Middle frontal gyrus (tissue), 1 donor: Measurements from ENCODE around the gene BPIFA3.
A peak's percentile ranks its signal among the peaks of the same experiment; 100 is the strongest.

Source experiments
- DNase-seq: peaks from one replicate; pipeline ENCODE4 v3.0.0-alpha.2; 2015; ENCODE audit warnings: low spot score; ENCODE audit errors: extremely low spot score

BPIFA3 gene

GRCh38 chr20:33211817-33212424 lies 5.2 kb upstream of the BPIFA3 start:
- DNase-seq = peak; percentile 16

DNA sequence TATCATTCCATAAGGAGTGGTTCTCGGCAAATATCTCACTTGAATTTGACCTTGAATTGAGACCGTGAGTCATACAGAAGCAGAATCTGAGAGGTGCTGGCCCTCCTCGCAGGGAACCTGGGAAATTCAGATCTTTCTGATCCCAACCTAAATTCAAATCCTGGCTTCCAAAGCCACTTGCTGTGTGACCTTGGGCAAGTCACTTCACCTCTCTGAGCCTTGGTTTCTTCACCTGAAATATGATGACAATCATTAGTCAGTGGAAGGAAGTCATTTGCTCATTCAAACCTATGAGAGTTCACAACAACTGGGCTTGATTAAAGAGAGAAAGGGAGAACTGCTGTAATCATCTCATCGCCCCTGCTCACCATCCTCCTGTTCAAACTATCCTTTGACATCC lies 7.2 kb downstream of the BPIFA3 start:
- DNase-seq = no peak

DNA sequence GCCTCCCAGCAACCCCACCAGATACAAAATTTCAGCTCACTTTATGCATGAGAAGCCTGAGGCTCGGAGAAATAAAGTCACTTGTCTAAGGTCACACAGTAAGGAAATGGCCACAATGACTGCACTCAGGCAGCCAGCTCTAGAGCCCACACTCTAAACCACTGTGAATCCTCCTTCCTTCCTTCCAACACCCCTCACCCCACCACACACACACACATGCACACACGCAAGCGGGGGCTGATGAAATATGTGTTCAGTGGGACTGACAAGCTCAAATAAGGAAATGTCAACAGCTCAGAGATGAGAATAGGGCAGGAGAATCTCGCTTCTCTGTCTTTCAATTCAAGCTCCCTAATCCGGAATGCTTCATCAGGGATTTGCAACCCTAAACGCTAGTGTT lies 12.7 kb downstream of the BPIFA3 start:
- DNase-seq = no peak

DNA sequence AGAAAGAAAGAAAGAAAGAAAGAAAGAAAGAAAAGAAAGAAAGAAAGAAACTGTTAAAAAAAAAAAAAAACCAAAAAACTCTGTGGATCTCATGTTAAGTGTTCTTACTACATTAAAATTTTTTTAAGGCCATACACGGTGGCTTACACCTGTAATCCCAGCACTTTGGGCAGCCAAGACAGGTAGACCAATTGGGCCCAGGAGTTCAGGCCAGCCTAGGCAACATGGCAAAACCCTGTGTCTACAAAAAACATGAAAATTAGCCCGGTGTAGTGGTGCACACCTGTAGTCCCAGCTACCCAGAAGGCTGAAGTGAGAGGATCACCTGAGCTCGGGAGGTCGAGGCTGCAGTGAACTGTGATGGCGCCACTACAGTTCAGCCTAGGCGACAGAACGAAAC lies 14.1 kb downstream of the BPIFA3 start:
- DNase-seq = no peak

DNA sequence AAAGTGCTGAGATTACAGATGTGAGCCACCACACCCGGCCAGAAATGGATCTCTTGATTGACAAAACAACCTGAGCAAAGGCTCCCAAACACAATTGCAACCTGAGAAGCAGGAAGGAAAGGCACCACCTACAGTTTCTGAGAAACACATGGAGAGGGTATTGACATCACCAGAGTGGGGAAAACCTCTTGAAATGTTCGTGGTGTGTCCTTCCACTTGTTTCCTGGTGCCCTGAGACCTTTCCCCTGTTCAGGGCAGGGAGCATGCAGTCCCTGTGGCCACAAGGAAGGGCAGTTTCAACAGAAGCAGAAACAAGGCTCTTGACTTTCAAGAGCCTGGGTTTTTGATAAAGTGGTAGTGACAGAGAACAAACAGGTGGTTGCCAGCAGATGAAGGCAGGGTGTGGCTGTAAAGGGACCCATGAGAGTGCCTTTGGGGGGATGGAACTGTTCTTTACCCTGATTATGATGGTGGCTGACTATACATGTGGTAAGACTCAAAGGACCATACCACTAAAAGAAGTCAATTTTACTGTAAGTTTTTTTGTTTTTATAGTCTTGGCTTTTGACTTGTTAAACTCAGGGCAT lies 15.4 kb downstream of the BPIFA3 start:
- DNase-seq = no peak

DNA sequence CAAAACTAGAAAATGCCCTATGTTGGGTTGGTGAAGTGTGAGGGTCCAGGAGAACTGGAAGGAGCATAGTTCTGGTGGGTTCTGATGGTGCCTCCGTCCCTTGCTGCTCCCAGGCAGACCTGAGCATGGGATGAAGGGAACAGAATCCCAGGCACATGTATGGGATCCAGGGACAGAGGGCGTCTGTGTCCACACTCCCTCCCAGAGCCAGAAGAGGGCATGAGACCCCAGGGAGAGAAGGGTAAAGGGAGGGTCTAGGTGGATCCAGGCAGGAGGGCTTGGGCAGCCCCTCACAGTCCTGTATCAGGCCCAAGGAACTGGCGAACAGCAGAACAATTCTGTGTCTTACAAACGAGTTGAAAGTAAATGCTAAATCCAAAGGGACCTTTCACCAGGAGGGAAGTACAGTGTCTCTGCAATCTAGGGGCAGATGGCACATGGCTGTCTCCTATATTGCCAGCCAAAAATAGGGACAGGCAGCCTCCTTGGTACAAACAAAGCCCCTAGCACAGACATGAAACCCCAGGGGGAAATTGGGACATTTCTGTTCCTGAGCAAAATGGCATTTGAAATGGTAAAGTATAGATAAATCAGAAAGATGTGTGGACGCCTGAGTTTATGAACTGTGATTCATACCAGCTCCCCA lies 16.1 kb downstream of the BPIFA3 start:
- no peak for DNase-seq

- no peak for DNase-seq
Observed at GRCh38 chr20:33234050-33234449, 16.9 kb downstream of the BPIFA3 start.

DNA sequence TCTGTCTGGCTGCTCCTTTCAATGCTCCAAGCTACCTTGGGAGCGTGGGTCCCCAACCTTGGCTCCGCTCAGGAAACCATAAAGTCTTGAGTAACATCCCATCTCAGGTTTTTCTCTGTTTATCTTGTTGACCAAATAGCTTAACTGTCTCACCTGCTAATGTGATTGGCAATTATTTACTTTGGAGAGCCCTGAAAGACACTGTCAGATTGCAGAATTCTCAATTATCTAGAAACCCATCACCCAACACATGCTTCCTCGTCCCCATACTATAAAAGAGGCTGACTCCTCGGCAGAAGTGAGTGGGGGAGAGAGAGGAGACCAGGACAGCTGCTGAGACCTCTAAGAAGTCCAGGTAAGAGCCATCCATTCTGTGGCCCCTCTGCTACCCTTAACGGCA lies 18.5 kb downstream of the BPIFA3 start, which contains the start of gene BPIFA1:
Gene BPIFA1, plus strand, starts transcription at position 301 of the 400 bp plus-strand sequence. CDS start 1,716 bp downstream, outside the sequence.
- DNase-seq = no peak

DNA sequence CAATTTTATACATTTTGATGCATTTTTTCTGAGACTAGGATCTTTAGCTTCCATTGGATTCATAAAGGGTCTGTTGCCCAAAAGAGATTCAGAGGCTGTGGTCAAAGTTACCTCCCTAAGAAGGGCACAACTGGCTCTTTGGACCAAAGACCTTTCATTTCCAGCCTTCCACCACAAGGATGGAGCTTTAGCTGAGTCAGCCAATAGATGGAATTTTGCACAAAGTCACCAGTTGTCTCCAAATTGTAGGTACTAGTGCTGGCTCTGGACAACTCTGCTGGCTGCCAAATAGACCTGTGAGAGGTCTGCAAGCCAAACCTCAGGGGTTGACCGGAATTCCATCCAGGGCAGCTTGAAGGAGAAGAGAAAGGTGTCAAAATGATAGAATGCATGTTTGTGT lies 19.2 kb downstream of the BPIFA3 start:
- no peak for DNase-seq

DNA sequence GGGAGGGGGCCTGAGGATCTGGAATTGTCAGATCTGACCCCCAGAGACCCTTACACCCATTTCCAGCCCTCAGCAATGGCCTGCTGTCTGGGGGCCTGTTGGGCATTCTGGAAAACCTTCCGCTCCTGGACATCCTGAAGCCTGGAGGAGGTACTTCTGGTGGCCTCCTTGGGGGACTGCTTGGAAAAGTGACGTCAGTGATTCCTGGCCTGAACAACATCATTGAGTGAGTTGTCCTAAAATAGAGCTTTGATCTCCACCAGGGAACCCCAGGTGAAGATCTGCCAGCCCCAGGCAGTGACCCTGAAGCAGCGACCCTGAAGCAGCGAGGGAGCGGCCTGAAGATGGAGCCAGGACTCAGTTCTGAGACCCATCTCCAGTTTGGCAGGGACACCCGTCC lies 20.8 kb downstream of the BPIFA3 start:
- DNase-seq = no peak

- DNase-seq = no peak
Observed at GRCh38 chr20:33239418-33239817, 22.3 kb downstream of the BPIFA3 start.

DNA sequence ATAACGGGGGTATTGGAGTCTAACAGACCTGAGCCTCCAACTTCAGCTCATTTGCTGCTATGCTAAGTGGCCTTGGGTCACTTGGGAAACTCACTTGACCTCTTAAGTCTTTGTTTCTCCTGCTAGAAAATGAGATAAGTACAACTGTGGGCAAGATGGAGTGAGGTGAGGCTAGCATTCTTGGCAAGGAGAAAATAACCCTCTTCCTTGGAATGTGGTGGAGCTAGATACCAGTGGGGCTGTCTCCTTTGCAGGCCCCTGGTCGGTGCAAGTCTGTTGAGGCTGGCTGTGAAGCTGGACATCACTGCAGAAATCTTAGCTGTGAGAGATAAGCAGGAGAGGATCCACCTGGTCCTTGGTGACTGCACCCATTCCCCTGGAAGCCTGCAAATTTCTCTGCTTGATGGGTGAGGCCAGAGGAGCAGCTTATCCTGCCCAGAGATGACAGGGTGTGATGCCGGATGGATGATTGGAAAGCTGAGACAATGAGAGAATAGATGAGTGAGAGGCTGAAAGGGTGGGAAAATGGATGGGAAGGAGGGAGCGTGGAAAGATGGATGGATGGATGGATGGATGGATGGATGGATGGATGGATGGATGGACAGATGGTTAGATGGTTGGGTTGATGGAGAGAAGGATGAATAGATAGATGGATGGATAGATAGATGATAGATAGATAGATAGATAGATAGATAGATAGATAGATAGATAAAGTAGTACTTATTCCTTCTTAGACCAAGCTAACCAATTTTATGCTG lies 23.0 kb downstream of the BPIFA3 start:
- DNase-seq = no peak

DNA sequence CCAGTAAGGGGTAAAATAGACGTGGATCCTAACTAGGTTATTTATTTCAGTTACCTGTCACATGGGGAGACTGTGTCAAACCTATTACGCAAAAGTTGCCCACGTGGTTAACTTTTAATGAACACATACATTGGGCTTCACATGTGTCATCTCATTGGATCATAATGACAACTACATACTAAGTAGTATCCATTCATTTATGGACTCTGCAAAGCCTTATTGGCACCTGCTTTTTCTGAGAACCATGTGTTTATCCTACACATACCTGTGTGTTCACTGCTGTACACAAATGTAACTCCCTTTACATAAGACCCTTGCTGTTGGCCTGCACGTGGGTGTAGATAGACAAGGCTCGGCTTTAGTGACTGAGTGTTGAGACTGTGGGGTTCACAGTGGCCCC lies 23.8 kb downstream of the BPIFA3 start:
- no peak for DNase-seq

GRCh38 chr20:33242319-33243100 lies 25.4 kb downstream of the BPIFA3 start:
- no peak for DNase-seq

DNA sequence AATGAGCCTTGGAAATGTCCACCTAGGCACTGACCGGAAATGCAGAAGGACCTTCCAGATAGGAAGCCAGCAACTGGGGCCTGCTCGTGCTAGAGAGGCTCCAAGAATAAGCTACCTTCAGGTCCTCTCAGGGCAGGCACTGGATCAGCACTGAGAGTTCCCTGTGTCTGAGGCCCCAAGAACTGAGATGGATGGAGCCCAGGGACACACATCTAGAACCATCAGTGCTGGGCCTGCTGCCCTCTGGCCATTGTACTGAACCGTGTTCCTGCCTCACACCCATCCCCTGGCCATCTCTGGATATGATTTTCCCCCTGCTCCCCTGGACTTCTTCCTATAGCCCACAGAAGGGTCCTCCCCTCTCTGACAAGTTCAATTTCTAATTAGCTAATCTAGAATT lies 28.9 kb downstream of the BPIFA3 start:
- no peak for DNase-seq

DNA sequence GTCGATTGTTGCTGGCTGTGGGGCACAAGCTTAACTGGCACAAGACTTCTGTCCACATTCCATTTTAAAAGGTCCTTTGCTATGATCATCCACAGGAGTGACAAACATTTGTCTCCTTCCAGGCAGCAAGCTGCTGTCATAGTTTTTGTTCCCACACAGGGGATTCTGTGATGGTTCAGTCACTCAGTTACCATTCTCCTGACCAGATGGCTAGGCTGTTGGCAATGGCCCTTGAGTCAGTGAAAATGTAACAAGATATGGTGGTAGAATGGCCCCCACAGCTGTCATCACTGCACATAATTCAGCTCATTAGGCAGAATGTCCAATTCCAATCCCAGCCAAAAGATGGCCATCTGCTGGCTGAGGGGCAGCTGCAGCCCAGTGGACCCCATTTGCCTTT lies 32.3 kb downstream of the BPIFA3 start:
- no peak for DNase-seq

DNA sequence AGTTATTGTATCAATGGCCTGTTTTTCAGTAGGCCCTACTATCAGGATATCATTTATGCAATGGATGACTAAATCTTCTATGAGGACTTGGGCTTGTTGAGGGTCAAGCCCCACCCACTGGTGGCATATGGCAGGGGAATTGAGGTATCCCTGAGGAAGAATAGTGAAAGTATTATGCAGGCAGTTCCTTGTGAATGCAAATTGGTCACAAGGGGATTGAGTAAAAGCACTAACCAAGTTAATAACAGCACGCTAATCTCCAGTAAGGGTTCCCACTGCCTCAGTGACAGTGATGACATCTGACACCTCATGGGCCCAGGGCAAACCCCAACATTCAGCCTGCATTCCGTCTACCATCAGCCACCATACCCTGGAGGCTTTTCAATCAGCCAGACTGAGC lies 33.5 kb downstream of the BPIFA3 start:
- DNase-seq = no peak

GRCh38 chr20:33251496-33251895 lies 34.3 kb downstream of the BPIFA3 start:
- DNase-seq = no peak

DNA sequence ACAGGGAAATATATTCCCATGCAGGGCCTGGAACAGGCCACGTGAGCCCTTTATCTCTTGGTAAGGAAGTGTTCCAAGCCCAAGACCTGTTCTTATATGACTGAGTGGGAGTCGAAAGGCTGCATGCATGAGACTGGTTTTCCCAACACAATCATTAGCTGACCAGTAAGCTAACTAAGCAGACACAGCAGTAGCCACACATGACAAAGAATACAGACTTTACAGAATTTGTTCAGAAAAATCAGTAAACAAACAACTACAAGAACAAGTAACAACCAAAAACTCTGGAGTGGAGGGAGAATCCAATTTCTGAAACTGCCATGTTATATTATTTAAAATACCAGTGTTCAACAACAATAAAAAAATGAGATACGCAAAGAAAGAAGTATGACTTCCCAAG lies 35.3 kb downstream of the BPIFA3 start:
- no peak for DNase-seq

- DNase-seq = no peak
Observed at GRCh38 chr20:33255005-33255404, 37.9 kb downstream of the BPIFA3 start.

DNA sequence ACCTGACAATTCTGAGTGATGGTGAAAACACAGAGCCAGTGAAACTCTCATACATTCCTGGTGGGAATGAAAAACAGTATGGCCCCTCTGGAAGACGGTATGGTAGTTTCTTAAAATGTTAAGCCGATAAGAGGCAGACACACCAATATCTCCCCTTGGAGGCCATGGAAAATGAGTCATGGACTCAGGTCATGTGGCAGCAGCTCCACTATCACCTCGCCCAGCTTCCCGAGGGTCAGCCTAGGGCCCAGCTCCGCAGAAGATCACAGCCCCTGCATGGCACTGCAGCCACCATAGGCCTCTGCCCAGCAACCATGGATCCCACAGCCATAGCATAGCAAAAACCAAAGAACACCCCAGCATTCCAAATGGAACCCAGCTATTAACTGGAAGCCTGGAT lies 40.1 kb downstream of the BPIFA3 start:
- DNase-seq = no peak
